Mesothelial cell of epicardium (in vitro differentiated cells): ENCODE results near the gene AGPAT3. TPM values are rescaled to one million over a fixed set of nuclear protein-coding genes. Genes with fewer than 3 reads are reported as not detected.

Experiments
- DNase-seq, 2 experiments: peaks; one replicate each; pipeline ENCODE4 v3.0.0; 2021; ENCODE audit warnings: low spot score in 2 of 2; ENCODE audit not compliant: unreplicated experiment in 2 of 2
- H3K27ac Mint-ChIP-seq: 2 replicates; pipeline ENCODE4 v1.8.0; 2021; ENCODE audit warnings: mixed read lengths
- H3K27me3 Mint-ChIP-seq: 2 replicates; pipeline ENCODE4 v1.8.0; 2021; ENCODE audit warnings: low read depth, mixed read lengths
- H3K36me3 Mint-ChIP-seq: 2 replicates; pipeline ENCODE4 v1.8.0; 2021; ENCODE audit warnings: mixed read lengths
- H3K4me1 Mint-ChIP-seq: 2 replicates; pipeline ENCODE4 v1.8.0; 2021; ENCODE audit warnings: mixed read lengths
- H3K4me3 Mint-ChIP-seq: 2 replicates; pipeline ENCODE4 v1.8.0; 2021; ENCODE audit warnings: mild to moderate bottlenecking, moderate library complexity, mixed read lengths
- H3K9me3 Mint-ChIP-seq: 2 replicates; pipeline ENCODE4 v1.8.0; 2021; ENCODE audit warnings: mixed read lengths
- CTCF ChIP-seq: fragments of 200-600 bp; sonication (generic); IDR thresholded peaks from one replicate; pipeline ENCODE4 v1.5.0; 2021; ENCODE audit warnings: antibody characterized with exemption; ENCODE audit not compliant: unreplicated experiment
- total RNA-seq: library from RNA; stranded (reverse); gene quantifications from 3 replicates; pipeline ENCODE4 v1.2.1, GENCODE V29; 2021

AGPAT3 gene
- total RNA-seq, 1 donor from 2014 or later: 71.0 TPM

- H3K36me3 Mint-ChIP-seq: peaks cover 9% of the 10 kb centered on the region
- no peaks in the 10 kb centered on the region for H3K4me1 Mint-ChIP-seq
- DNase-seq: no peak
- TF ChIP-seq CTCF: no peak
- H3K27ac Mint-ChIP-seq: no peak overlapping the region
- no peaks in the 10 kb centered on the region for H3K9me3 Mint-ChIP-seq
- no peak overlapping the region for H3K4me3 Mint-ChIP-seq
- H3K27me3 Mint-ChIP-seq: no peaks in the 10 kb centered on the region
Observed at GRCh38 chr21:43971201-43971991, 106.4 kb downstream of the AGPAT3 start.

GRCh38 chr21:43971992-43972255 is 106.9 kb downstream of the AGPAT3 start:
- H3K4me3 Mint-ChIP-seq: no peak overlapping the region
- TF ChIP-seq CTCF: no peak
- no peak overlapping the region for H3K27ac Mint-ChIP-seq
- H3K27me3 Mint-ChIP-seq: no peaks in the 10 kb centered on the region
- no peaks in the 10 kb centered on the region for H3K4me1 Mint-ChIP-seq
- H3K36me3 Mint-ChIP-seq: peaks cover 9% of the 10 kb centered on the region
- H3K9me3 Mint-ChIP-seq: no peaks in the 10 kb centered on the region
- DNase-seq: no peak

GRCh38 chr21:43972850-43973633 is 108.0 kb downstream of the AGPAT3 start:
- Mint-ChIP-seq H3K4me3 (no peak overlapping the region), H3K27ac (no peak overlapping the region), H3K27me3 (no peaks in the 10 kb centered on the region), H3K9me3 (no peaks in the 10 kb centered on the region), H3K36me3 (peaks cover 4% of the 10 kb centered on the region), H3K4me1 (no peaks in the 10 kb centered on the region)
- no peak for TF ChIP-seq CTCF
- no peak for DNase-seq

- no peak for TF ChIP-seq CTCF
- no peak overlapping the region for H3K4me3 Mint-ChIP-seq
- no peaks in the 10 kb centered on the region for H3K4me1 Mint-ChIP-seq
- H3K27me3 Mint-ChIP-seq: no peaks in the 10 kb centered on the region
- peaks cover 4% of the 10 kb centered on the region for H3K36me3 Mint-ChIP-seq
- no peak for DNase-seq
- H3K9me3 Mint-ChIP-seq: no peaks in the 10 kb centered on the region
- H3K27ac Mint-ChIP-seq: no peak overlapping the region
Observed at GRCh38 chr21:43973634-43973955, 108.6 kb downstream of the AGPAT3 start.

- no peak for DNase-seq
- Mint-ChIP-seq H3K36me3 (peaks cover 7% of the 10 kb centered on the region), H3K4me1 (no peaks in the 10 kb centered on the region), H3K27me3 (no peaks in the 10 kb centered on the region), H3K27ac (no peak overlapping the region), H3K9me3 (no peaks in the 10 kb centered on the region), H3K4me3 (no peak overlapping the region)
- TF ChIP-seq CTCF: no peak
Observed at GRCh38 chr21:43974791-43975468, 109.9 kb downstream of the AGPAT3 start.
